Stimulated activated CD4-positive, alpha-beta T cell treated with anti-CD3 and anti-CD28 coated beads, Interleukin-12 subunit alpha, Interleukin-12 subunit beta, amount 100 ng/mL, for 4 hours (primary cell): Measurements from ENCODE around the gene ZNF438.
"Not testable (repeated sequence)": the region's sequence is repeated elsewhere in the genome, so short reads cannot be mapped to it uniquely, and the experiment has no call there.

Source experiments
- DNase-seq: peaks from one replicate; pipeline ENCODE4 v3.0.0-alpha.2; 2020

The ZNF438 gene

GRCh38 chr10:30821261-30821993 is 210.2 kb downstream of the ZNF438 start:
- DNase-seq, result no peak

- DNase-seq, result no peak
These were observed 211.2 kb downstream of the ZNF438 start for GRCh38 chr10:30820261-30820991.

- no peak for DNase-seq
These were observed 212.1 kb downstream of the ZNF438 start for GRCh38 chr10:30819341-30820181.

GRCh38 chr10:30818854-30819253 is 212.8 kb downstream of the ZNF438 start:
- no peak for DNase-seq

- DNase-seq, result no peak
These were observed 213.5 kb downstream of the ZNF438 start for GRCh38 chr10:30818010-30818660.

GRCh38 chr10:30817541-30817940 is 214.1 kb downstream of the ZNF438 start:
- no peak for DNase-seq

GRCh38 chr10:30816820-30817171 is 214.9 kb downstream of the ZNF438 start:
- no peak for DNase-seq

GRCh38 chr10:30816159-30816819 is 215.4 kb downstream of the ZNF438 start:
- no peak for DNase-seq

GRCh38 chr10:30813872-30814481 is 217.7 kb downstream of the ZNF438 start:
- no peak for DNase-seq

- no peak for DNase-seq
These were observed 219.4 kb downstream of the ZNF438 start for GRCh38 chr10:30812018-30812851.

GRCh38 chr10:30811276-30812017 is 220.2 kb downstream of the ZNF438 start:
- DNase-seq, result no peak

GRCh38 chr10:30810416-30810815 is 221.2 kb downstream of the ZNF438 start:
- DNase-seq, result no peak

GRCh38 chr10:30806850-30807249 is 224.8 kb downstream of the ZNF438 start:
- DNase-seq, result no peak

- DNase-seq, result no peak
These were observed 226.6 kb downstream of the ZNF438 start for GRCh38 chr10:30805061-30805460.

- DNase-seq, result no peak
These were observed 227.1 kb downstream of the ZNF438 start for GRCh38 chr10:30804478-30805055.

GRCh38 chr10:30803892-30804322 is 227.8 kb downstream of the ZNF438 start:
- DNase-seq, result no peak

- no peak for DNase-seq
These were observed 228.6 kb downstream of the ZNF438 start for GRCh38 chr10:30803058-30803457.

- no peak for DNase-seq
These were observed 231.3 kb downstream of the ZNF438 start for GRCh38 chr10:30800368-30800767.

GRCh38 chr10:30798646-30799185 is 232.9 kb downstream of the ZNF438 start:
- DNase-seq, result no peak

- DNase-seq, result not testable (repeated sequence)
These were observed 236.6 kb downstream of the ZNF438 start for GRCh38 chr10:30795024-30795423.
